Measurements from ENCODE around the gene SPIRE2.
"Not testable (repeated sequence)": the region's sequence is repeated elsewhere in the genome, so short reads cannot be mapped to it uniquely, and the experiment has no call there.

SPIRE2 gene

DNA sequence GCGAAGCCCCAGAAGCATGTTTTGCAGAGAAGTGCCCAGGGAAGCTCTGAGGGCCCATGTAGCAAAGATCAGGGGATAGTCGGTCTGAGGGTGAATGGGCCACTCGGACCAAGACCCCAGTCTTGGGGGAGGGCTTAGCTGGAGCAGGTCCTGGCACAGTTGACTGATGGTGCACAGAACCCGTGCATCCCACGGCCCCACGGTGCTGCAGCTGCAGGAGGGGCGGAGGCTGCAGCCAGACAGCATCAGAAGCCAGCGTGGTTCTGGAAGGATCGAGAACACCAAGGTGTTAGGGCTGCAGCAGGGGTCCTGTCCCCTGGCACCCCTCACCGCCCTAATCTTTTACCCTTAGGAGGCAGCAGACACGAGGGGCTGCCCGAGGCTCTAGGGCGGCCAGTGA lies 83.9 kb downstream of the SPIRE2 start:
- DNase-seq (ENCODE audit: low read depth, low spot score) = no peak

DNA sequence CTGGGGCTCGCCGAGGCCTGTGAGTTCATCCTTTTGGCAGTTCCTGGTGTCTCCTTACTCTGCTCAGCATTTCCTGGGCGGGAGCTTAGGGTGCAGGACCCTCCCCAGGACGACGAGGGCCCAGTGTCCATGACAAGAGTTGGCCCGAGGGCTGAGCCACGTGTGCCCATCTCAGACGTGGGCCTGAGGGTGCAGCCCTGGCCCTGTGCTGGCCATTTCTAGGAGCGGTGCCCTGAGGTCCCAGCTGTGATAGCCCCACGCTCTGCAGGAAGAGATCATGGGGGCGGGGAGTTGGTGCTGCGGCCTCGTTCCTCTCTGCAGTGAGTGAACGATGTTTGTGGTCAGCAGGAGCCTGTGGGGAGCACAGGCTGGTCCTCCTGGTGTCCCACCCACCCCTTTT lies 84.4 kb downstream of the SPIRE2 start:
- no peak for DNase-seq (ENCODE audit: low read depth, low spot score)

DNA sequence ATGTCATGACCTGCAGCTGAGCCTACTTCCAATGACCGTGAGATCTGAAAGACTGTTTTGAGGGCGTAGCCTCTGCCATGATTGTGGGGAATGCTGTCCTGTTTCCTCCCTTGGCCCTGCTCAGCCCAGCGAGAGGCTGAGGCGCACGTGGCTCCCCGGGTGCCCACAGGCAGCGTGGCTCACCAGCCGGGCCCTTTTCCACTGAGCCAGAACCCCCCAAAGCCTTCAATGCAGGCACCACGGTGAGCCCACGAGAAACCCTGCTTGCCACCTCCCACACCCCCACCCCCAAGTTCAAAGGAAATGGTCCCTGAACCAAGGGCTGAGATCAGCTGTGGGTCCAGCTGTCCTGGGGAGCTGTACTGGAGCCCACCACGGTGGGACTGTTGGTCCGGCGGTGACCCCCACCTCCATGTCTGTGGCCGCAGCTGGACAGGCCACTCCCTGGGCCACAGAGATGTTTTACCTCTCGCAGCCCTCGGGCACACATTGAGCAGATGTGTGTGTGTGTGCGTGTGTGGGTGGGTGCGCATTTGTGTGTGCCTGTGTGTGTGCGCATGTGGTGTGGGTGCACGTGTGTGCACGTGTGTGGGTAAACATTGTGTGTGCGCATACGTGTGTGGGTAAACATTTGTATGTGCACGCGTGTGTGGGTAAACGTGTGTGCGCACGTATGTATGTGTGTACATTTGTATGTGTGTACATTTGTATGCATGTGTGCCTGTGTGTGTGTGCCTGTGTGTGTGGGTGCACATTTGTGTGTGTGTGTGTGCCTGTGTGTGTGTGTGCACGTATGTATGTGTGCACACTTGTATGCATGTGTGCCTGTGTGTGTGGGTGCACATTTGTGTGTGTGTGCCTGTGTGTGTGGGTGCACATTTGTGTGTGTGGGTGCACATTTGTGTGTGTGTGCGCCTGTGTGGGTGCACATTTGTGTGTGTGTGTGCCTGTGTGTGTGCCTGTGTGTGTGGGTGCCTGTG lies 85.4 kb downstream of the SPIRE2 start:
- no peak for DNase-seq (ENCODE audit: low read depth, low spot score)

DNA sequence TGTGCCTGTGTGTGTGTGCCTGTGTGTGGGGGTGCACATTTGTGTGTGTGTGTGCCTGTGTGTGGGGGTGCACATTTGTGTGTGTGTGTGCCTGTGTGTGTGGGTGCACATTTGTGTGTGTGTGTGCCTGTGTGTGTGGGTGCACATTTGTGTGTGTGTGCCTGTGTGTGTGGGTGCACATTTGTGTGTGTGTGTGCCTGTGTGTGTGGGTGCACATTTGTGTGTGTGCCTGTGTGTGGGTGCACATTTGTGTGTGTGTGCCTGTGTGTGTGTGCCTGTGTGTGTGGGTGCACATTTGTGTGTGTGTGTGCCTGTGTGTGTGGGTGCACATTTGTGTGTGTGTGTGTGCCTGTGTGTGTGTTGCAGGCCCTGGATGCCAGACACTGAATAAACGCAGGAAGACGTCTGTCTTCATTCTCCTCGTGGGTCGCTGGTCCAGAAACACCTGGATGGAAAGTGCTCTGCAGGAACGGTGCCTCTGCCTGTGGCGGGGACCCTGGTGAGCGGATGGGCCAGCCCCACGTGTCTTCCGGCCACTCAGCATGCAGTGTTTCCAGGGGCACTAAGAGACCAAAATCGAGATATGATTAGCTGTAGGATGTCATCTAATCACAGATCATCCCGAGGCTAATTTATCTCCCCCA lies 86.5 kb downstream of the SPIRE2 start:
- DNase-seq (ENCODE audit: low read depth, low spot score) = not testable (repeated sequence)

DNA sequence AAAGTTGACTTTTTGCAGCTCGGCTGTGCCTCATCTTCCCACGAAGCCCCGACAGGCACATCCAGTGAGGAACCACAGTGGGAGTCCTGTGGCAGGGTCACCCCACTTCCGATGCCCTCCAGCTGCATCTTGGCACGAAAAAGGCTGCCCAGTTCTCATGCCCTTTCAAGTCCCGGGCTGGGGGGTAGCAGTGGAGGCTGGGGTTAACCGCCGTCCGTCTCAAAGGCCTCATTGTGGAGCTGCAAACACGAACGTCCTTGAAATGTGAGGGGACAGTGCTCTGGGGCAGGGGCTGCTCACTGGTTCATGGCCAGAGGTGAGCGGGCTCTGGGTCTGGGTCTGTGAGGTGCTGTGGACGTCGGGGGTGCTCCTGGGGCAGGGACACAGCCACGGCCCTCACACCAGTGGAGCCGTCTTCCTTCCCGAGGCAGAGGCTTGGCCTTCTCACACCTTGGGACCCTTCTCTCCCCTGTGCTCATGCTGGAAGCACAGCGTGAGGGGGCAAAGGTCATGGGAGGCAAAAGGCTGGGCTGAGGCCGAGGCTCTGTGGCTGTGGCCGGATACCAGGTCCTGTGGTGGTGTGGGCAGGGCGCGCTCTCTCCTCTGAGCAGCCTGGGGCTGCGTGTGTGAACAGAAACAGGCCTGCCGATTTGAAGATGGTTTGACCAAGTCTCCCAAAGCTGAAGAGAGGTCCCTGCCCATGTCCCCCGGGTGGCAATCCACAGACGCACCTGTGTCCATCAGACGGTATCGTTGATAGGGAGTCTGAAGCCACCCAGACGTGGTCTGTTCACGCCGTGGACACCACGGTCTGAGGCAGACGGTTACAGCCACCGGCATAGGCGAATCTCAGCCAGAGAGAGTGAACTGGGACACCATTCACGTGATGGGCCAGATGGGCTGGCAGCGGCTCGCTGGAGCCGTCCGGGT lies 87.3 kb downstream of the SPIRE2 start:
- DNase-seq (ENCODE audit: low read depth, low spot score) = no peak

DNA sequence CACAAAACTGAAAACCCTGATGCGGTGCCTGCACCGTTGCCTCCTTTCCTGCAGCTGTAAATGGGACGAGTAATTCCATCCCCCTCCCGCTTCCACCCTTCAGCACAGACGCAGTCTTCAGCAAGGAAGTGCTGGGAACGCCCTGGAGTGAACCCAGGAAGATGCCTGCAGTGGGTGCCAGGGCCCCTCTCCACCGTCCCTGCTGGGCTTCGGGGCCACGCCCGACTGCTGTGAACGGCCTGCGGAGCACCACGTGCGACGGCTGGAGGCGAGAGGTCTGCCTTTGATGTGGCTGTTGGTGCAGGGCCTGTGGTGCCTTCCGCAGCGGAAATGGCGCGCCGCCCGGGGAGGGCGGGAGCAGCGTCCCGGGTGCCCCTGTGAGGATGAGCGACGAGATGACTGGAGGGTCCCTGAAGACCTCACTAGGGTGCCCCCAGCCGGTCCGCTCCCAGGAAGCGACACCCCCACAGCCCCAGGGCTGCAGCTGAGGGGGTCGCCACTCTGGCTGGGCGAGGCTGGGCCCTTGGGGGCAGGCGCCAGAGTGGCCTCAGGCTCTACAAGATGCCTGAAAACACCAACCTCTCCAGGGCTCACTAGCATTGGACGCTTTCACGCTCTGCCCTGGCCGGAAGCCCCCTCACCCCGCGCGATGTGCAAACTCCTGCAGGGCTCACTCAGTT lies 89.6 kb downstream of the SPIRE2 start:
- peak; percentile 47 for DNase-seq (ENCODE audit: low read depth, low spot score)

DNA sequence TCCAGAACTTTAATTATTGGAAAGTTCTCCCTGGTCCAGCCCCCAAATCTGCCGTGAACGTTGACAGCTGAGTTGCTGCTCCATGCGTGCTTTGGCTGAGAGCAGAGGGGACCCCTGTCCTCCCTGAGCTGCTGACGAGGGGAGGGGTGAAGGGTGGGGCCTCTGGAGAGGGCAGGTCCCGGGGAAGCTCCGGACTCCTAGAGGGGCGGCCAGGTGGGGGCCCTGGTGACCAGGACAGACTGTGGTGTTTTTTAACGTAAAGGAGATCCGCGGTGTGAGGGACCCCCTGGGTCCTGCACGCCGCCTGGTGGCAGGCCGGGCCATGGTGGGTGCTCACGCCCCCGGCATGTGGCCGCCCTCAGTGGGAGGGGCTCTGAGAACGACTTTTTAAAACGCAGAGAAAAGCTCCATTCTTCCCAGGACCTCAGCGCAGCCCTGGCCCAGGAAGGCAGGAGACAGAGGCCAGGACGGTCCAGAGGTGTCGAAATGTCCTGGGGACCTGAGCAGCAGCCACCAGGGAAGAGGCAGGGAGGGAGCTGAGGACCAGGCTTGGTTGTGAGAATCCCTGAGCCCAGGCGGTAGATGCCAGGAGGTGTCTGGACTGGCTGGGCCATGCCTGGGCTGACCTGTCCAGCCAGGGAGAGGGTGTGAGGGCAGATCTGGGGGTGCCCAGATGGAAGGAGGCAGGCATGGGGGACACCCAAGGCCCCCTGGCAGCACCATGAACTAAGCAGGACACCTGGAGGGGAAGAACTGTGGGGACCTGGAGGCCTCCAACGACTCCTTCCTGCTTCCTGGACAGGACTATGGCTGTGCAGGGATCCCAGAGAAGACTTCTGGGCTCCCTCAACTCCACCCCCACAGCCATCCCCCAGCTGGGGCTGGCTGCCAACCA lies 90.4 kb downstream of the SPIRE2 start, which contains the start of gene MC1R:
Gene MC1R (plus strand): TSS at position 410 of the 895 bp plus-strand sequence. CDS start 397 bp downstream, at position 807.
- DNase-seq (ENCODE audit: low read depth, low spot score) = no peak

DNA sequence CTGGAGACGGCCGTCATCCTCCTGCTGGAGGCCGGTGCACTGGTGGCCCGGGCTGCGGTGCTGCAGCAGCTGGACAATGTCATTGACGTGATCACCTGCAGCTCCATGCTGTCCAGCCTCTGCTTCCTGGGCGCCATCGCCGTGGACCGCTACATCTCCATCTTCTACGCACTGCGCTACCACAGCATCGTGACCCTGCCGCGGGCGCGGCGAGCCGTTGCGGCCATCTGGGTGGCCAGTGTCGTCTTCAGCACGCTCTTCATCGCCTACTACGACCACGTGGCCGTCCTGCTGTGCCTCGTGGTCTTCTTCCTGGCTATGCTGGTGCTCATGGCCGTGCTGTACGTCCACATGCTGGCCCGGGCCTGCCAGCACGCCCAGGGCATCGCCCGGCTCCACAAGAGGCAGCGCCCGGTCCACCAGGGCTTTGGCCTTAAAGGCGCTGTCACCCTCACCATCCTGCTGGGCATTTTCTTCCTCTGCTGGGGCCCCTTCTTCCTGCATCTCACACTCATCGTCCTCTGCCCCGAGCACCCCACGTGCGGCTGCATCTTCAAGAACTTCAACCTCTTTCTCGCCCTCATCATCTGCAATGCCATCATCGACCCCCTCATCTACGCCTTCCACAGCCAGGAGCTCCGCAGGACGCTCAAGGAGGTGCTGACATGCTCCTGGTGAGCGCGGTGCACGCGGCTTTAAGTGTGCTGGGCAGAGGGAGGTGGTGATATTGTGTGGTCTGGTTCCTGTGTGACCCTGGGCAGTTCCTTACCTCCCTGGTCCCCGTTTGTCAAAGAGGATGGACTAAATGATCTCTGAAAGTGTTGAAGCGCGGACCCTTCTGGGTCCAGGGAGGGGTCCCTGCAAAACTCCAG lies 91.5 kb downstream of the SPIRE2 start:
- no peak for DNase-seq (ENCODE audit: low read depth, low spot score)

DNA sequence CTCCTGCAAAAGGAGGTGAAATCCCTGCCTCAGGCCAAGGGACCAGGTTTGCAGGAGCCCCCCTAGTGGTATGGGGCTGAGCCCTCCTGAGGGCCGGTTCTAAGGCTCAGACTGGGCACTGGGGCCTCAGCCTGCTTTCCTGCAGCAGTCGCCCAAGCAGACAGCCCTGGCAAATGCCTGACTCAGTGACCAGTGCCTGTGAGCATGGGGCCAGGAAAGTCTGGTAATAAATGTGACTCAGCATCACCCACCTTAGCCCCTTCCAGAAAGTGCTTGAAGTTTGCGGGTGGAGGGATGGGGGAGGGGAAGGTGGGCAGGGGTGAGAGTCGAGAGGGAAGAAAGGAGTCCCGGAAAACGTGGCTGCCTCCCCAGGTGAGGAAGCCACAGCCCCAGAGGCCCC lies 92.4 kb downstream of the SPIRE2 start:
- no peak for DNase-seq (ENCODE audit: low read depth, low spot score)

All from activated CD4-positive, CD25-positive, alpha-beta regulatory T cell treated with anti-CD3 and anti-CD28 coated beads, Interleukin-2, amount 50 U/mL, for 16 hours (primary cell).